AML-193 (cell line): ENCODE results near the gene LRRFIP2.

Experiments
- DNase-seq, 2 experiments: peaks; one replicate each; lab custom pipeline; 2025; lab: John Stamatoyannopoulos, UW

LRRFIP2 gene

DNA sequence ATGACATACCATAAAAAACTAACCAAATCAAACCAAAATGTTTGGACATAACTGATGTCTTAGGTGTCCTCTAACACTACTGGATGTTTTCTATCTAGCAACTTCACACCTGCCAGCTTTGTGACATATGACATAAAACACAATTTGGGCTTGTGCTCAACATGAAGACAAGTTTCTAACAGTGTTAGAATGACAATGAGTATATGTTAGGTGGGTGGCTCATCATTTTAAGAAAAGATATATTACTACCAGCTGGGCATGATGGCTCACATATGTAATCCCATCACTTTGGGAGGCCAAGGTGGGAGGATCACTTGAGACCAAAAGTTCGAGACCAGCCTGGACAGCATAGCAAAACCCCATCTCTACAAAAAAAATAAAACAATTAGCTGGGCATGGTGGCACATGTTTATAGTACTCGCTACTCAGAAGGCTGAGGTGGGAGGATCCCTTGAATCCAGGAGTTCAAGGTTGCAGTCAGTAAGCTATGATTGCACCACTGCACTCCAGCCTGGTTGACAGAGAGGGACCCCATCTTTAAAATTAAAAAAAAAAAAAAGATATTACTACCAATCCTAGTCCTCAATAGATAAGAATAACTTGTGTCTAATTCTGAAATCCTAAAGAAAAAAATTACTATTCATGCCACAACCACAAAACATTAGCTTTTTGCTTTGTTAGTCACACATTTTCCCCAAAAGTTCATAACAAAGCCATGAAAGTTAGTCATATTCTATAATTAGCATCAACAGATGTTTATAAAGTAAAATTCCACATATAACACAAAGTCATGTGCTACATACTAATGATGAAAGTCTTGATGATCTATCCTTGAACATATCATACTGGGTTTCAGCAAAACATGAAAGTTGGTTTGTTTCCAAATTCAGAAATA is 59.9 kb downstream of the LRRFIP2 start:
- DNase-seq, result no peak

DNA sequence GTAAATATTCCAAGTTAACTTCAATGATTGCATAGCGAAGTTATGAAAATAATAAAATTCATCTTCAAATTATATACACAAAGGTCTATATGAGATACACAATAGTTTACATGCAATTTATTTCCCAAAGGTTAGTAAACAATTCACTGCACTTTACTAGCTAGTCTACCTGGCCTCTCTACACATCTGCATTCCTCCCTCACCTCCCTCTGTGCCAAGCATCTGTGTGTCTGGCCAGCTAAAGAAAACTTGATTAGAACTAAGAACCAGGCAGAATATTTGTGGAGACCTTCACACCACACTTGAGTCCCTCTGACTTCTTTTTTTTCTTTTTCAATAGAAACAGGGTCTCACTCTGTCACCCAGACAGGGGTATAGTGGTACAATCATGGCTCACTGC is 61.4 kb downstream of the LRRFIP2 start:
- DNase-seq, result no peak

DNA sequence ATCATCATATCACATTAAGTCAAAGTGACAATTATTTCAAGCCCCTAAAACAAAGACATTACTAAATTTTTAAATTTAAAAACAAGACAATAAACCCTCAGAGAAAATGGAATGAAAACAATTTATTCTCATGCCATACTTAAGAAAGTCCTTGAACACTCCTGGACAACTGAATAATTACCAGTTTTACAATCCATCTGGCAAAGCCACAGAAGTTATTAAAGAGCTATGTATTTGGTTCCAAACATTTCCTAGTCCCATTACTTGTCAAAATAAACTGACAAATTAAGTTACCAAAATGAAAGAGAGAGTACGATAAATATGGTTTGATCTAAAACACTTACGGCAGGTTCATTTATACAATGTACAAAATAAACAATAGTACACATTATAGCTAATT is 63.2 kb downstream of the LRRFIP2 start:
- no peak for DNase-seq

DNA sequence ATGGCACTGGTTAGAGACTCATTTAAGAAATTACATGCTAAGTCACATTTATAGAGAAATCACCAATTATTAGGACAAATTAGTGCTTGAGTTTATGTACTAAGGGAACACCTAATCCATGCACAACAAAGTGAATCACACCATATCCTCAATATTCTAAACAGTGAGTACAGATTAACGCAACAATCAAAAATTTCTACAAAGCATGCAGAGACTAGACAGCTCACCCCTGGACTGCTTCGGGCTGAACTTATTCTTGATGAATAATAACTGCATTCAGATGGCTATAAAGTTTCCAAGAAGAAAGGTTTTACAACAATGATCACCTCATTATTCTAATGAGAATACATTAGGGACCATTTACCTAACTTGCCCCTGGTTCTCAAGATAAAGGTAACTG is 66.5 kb downstream of the LRRFIP2 start:
- DNase-seq, result no peak

DNA sequence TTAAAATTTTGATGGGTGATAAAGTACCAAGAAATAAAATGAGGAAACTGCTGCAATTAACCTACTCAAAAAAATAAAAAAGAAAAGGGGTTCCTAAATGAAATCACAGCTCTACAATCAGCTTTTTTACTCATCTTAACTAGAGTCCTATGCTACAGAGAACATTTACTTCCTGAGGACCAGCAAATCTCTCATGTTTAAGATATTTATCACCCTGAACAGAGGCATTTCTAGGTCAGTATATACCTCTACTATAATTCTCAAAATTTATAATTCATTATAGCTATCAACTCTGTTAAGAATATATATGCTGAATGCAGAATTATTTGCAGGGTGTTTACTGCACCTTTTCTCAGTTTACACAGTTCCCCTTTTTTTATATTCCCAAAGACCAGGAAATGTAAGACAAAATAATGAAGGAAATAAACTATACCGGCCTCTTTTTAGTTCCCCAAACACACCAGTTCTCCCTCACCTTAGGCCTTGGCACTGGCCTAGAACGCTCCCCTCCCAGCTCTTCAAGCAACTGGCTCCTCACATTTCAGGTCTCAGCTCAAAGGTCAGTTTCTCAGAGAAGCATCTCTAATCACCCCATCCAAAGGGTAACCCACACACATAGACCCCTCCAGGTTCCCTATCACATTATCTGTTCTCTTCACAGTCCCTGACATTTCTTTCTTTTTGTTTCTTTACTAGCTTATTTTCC is 71.1 kb downstream of the LRRFIP2 start:
- DNase-seq, result no peak

DNA sequence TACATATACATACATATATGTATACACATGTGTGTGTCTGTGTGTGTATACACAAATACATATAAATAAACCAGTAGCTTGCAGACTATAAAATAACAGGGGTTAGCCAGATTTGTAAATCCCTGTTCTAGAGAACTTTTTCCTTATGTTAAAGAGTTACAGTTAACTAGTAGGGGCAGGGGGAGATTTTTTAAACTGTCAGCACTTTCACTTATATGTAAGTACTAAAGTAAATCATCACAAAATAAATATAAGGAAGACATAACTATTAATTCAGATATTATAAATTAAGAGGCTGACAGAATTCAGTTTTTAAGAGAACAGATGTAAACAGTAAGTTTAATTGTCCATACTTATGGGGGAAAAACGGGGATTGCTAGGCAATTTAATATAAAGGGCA is 74.0 kb downstream of the LRRFIP2 start:
- no peak for DNase-seq

DNA sequence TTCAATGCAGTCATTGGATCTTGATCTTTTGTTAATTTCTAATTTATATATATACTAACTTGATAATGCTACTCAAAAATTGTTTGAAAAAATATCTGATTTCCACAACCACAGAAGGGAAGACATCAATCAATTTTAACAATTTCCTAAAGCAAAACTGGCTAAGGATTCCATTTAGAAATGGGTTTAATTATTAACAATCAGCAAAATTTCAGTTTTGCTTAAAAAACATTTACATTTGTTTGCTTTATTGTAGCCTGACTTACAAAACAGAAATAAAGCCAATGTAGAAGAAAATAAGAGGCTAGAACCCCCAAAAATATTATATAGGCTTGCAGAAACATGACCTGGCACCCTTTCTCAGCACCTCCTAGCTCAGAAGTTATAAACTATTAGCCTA is 74.9 kb downstream of the LRRFIP2 start:
- DNase-seq, result no peak

DNA sequence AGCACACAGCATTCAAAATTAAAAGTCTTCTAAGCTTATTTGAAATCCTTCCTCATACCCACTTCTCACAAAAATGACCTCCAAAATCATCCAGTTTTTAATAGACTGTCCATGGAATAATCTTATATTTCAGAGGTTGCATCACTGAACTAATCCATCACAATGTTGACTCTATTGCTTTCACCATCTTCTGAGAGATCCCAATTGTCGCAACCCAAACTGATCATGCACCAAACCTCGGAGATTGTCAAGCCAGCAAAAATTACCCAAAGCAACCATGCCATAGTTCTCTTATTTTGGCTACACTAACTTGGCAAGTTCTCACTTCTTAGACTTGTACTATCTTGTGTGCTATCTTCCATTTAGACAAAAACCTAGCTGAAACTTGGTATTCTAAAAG is 75.5 kb downstream of the LRRFIP2 start:
- no peak for DNase-seq

DNA sequence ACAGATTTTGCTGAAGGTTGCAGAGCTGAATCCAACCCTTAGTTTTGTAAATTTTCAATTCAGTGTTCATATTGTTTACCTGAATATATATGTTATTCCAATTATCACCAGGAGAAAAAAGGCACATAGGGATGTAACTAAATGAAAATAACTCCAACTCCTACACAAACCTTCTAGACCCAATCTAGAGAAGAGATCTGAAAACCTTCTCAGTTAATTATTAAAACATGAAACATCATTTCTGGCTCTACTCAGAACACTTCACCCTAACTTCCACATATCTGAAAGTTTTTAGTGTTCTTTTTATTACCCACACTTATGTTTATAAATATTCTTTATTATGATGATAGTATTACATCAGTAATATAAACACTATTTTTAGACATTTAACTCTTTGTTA is 76.6 kb downstream of the LRRFIP2 start:
- no peak for DNase-seq

DNA sequence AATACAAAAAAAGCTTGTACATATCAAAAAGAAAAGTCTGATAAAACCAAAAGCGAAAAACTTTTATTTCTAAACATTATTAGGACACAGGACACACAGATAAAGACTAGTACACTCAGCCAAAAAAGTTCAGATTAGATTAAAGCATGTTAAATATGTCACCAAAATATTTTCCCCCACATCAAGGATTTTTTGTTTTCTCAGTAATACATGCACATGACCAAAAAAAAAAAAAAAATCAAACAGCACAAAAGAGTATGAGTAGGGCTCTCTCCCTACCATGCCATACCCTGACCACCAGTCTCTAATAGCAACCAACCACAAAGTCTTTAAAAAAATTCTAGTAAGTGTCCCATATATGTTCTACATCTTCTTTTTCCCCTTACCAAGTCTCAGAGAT is 77.4 kb downstream of the LRRFIP2 start:
- DNase-seq, result no peak

DNA sequence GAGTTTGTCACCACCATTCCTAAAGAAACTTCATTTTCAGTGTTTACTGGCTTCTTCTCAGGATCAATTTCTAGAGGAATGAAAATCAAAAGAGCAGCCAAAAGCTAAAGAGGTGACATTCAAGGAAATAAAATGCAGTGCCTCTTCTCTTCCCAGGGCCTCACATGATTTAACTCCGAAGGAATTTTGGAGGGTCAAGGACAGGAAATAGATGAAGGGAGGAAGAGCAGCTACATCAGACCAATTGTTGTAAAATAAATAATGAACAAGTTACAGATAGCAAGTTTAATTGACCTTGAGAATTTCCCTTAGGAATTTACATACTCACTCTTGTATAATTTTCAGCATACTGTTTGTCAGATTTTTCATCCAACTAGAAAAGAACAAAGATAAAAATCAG is 78.1 kb downstream of the LRRFIP2 start:
- DNase-seq, result no peak

DNA sequence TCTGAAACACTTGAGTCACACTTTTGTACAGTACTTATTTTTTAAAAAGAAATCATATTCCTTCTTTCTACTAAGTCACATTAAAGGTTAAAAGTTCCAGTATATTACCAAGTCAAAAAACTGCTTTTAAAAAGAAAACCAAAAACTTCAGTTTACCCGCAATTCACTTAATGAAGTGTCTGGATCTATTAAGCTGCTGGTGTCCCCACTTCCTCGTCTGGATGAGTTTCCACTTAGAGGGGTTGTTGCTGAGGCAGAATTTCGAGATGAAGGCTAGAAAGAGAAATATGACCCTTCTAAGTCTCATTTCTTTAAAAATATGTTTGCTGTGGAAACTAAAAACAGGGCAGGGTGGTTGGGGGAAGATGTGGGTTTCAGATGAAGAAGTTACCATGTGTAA is 79.7 kb downstream of the LRRFIP2 start:
- no peak for DNase-seq

DNA sequence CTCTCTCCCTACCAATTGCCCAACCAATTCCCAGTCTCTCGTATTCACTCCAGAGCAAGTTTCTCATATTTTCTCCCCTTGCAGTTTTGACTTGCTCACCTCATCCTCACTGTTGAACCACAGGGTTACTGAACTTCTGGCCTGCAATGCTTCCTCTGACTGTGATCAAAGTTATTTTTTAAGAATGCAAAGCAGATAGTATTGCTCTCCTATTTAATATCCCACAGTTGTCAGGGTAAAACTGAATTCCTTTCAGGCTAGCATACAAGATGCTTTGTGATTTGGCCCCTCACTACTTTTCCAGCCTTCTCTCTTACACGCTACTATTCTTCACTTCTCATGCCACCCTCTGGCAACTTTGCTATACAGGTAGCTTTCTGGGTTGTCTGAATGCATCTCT is 80.9 kb downstream of the LRRFIP2 start:
- no peak for DNase-seq

DNA sequence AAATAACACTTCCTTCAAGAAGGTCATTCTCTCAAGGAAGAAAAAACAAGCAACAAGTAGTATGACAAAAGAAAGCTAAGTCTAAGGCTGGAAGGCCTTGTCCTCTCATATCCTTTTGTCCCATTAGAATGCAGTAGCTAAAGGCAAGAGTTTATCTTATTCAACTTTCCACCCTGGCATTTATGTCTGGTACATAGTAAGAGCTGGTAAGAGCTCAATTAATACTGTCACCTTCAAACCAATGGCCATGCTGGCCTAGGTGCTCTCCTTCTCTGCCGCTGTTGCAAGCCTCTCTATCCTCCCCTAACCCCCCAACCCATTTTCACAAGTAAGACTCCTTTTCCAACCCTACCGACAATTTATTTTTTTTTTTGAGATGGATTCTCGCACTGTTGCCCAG is 81.9 kb downstream of the LRRFIP2 start:
- no peak for DNase-seq

DNA sequence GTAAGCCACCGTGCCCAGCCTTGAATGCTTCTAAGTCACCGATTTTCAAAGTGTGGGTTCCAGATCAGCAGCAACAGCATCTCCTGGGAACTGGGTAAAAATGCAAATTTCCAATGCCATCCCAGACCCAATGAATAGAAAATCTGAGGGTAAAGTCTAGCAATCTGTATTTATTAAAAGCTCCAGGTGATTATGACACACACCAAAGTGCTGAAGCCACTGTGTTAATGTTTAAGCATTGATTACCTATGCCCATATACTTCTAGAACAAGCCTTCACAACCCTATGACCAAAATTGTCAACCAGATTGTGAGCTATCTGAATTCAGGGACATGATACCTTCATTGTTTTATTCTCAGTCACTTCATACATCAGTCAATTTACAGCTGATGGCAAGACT is 86.5 kb downstream of the LRRFIP2 start:
- DNase-seq, result no peak

DNA sequence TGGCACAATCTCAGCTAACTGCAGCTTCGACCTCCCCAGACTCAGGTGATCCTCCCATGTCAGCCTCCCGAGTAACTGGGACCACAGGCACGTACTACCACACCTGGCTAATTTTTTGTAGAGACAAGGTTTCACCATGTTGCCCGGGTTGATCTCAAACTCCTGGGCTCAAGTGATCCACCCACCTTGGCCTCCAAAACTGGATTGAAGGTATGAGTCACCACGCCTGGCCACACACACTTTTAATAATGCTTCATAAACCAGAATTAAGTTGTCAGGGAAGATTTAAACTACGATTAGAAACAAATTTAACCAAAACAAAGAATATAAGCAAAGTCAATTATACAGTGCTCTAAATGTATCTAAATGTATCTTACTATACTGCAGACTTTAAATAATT is 87.5 kb downstream of the LRRFIP2 start:
- no peak for DNase-seq

DNA sequence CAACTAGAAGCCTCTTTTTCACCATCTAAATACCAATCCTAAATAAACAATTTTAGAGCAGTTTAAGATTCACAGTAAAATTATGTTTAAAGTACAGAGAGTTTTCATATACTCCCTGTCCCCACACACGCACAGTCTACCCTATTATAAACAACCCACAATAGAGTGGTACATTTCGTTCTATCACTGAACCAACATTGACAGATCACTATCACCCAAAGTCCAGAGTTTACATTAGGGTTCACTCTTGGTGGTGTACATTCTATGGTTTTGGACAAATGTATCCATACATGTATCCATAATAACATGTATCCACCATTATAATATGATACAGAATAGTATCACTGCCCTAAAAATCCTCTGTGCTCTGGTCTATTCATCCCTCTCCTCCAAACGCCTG is 92.1 kb downstream of the LRRFIP2 start:
- no peak for DNase-seq

DNA sequence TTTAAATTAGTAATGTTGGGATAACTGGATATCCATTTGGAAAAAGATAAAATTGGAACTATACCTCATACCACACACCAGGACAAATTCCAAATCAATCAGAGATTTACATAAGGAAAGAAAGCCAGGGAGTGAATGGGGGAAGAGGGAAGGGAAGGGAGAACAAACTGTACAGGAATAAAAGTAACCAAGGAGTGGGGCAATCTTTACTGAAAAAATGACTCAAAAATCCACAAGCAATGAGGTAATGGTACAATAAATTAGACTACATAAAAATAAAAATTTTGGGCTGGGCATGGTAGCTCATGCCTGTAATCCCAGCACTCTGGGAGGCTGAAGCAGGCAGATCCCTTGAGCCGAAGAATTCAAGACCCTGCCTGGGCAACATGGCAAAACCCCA is 98.4 kb downstream of the LRRFIP2 start:
- no peak for DNase-seq

DNA sequence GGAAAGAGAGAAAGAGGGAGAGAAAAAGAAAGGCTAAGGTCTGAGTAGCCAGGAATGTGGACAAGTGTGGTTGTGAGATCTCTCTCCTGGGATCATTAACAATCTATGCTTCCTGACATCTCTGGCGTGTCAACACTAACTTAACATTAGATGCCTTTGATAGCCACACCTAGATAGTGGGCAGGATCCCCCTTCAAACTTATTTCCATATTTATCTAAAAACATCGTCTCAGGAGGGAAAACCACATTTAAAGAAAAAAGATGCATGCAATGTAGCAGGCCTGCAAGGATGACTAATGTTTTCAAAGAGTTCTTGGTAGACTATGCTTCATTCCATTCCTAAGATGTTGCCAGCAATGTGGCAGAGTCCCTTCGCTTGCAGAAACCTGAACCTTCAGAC is 100.2 kb downstream of the LRRFIP2 start:
- no peak for DNase-seq

DNA sequence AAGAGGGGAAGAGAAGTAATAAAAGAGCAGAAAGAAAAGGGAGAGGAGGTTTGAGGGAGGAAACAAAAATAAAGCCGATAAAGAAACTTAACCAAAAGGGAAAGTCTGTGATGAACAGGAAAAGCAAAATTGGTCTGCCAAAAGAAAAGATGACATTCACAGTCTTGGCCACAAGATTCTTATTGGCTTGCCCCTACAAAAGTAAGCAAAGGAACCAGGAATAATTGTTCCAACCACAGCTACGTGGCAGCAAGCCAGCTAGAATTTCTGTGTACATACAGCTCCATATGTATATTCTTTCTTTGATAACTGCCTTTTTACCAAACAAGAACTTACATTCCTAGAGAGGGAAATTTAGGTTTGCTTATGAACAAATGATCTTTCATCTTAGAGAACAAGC is 101.5 kb downstream of the LRRFIP2 start:
- DNase-seq, result no peak

DNA sequence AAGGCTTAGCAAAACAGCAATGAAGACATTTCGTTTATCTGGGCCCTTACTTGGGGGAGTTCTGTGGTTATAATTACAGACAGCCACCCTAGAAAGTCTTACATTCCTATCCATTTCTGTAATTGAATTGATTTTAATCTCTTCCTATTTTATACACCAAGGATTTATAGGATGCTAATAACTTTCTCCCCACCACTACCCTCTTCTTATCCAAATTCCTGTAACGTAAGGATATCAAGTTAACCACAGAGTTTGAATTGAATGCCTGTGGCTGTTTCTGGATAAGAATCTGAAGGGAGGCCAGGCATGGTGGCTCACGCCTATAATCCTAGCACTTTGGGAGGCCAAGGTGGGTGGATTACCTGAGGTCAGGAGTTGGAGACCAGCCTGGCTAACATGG is 102.5 kb downstream of the LRRFIP2 start:
- DNase-seq, result no peak

DNA sequence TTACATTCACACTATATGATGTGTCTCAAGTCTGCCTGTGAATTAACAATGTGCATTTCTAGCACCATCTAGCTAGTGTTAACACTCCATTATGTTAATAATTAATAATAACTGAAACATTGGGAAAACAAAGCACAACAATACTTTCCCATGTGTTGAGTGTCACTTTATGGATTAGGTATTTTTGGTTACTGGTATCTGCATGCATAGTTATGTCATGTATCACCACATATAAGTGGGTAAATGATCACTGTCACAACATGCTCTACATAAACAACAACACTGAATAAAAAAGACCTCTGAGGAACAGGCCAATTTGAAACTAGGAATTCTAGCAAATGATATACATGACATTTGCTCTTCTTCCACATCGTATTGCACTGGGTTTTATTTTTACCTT is 106.4 kb downstream of the LRRFIP2 start:
- no peak for DNase-seq

DNA sequence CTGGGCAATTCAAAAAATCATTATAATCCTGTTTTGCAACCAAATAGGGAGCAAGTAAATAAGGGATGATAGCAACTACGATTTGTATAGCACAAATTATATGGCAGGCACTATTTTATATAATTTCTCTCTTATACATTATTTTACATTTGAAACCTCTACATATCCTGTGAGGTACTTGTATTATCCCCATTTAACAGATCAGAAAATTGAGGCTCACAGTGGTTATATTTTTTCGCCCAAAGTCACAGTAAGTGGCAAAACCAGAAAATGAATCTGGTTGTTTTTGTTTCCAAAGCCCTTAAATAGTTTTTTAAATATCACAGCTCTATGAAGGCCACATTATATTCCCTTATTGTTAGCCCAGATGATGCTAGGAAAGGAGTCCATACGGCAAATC is 106.8 kb downstream of the LRRFIP2 start:
- DNase-seq, result no peak

DNA sequence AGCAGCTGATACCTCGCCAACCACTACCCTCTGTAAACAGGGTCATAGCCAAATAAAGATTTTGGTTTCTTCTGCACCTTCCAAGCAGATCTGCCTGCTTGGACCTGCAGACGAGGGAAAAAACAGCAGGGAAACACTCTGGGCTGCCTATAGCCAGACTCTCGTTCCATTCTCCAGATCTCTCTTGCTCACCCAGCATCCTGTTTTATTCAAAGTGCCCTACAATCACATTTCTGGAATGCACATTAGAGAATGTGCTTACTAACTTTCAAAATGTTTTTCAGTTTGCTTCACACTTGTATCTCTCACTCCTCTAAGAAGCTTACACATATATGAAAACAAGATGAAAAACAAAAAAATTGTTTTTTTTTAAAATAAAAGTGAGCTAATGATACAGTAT is 109.6 kb downstream of the LRRFIP2 start:
- DNase-seq, result no peak
